Heart left ventricle (tissue), 13 donors: Measurements from ENCODE around the gene SLC30A3.

Experiments used
- POLR2A ChIP-seq, 2 donors: fragments of 450-650 bp; IDR thresholded peaks; one replicate each; pipeline ENCODE4 v1.6.1; 2017; ENCODE audit warnings: antibody characterized with exemption in 2 of 2, mild to moderate bottlenecking in 2 of 2, moderate library complexity in 2 of 2
- TF ChIP-seq, protein P1 (sequence below), 12 donors: fragments of 200-600 bp; sonication (generic) in 4 of 12; IDR thresholded peaks; one replicate each; pipeline versions ENCODE4 v1.5.0 to v1.8.0; 2018 to 2022; ENCODE audit warnings: antibody characterized with exemption in 12 of 12, mild to moderate bottlenecking in 5 of 12
- donor health status: ischemic (EF 13 %, LVEDD 7.1; RV severe dilation, severe dysfunction).
- donor health status: DM: no; HTN: yes; CAD: no.
- donor health status: DM: no; HTN: no; CAD: no.
- donor health status: ischemic (EF 25% LVEDD 6.9; RV normal size, moderate dysfunction).
- donor health status: ischemic (EF 25% LVEDD 5.7; RV mildly dilated, moderate dysfunction).
- donor health status: ischemic (EF 35%, LVEDD 5.7; RV mildly dilated, moderate dysfunction).
- donor health status: nonischemic (EF 11% LVEDD 7.7; RV severe dilation, severe dysfunction).
- donor health status: DM: yes; HTN: yes; CAD: no.
- donor health status: PGD.
- donor health status: ischemic (EF 29% LVEDD 5.4; RV normal size, mild dysfunction).
- donor health status: nonischemic (EF 23%, LVEDD 6.1; RV moderate dilation, normal function).

DNA sequence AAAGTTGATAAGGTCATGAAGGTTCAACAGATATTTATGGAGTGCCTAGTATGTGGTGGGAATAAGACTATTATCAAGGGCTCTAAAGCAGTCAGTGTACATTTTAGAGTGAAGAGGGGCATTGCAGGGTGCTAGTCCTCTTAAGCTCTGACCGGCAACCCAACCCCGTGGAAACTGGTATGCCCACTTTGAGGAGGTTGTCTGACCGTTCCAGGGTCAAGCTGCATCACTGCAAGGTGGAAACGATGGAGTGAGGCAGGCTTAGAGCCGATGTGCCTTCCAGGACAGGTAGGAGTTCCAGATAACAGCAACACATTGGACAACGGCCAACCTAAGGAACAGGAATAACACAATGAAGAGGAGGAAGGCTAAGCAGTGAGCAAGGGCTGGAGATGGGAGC, 46.8 kb upstream of the SLC30A3 start:
- TF ChIP-seq, protein P1, sequence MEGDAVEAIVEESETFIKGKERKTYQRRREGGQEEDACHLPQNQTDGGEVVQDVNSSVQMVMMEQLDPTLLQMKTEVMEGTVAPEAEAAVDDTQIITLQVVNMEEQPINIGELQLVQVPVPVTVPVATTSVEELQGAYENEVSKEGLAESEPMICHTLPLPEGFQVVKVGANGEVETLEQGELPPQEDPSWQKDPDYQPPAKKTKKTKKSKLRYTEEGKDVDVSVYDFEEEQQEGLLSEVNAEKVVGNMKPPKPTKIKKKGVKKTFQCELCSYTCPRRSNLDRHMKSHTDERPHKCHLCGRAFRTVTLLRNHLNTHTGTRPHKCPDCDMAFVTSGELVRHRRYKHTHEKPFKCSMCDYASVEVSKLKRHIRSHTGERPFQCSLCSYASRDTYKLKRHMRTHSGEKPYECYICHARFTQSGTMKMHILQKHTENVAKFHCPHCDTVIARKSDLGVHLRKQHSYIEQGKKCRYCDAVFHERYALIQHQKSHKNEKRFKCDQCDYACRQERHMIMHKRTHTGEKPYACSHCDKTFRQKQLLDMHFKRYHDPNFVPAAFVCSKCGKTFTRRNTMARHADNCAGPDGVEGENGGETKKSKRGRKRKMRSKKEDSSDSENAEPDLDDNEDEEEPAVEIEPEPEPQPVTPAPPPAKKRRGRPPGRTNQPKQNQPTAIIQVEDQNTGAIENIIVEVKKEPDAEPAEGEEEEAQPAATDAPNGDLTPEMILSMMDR (IDR thresholded peaks at IDR 0.05) = no peak
- no peak for TF ChIP-seq POLR2A (IDR thresholded peaks at IDR 0.05)
